HG03108 (cell line): Measurements from ENCODE around the gene DNER.

ENCODE experiments used
- ATAC-seq: cut with Tn5 transposase; IDR thresholded peaks from one replicate; pipeline ENCODE4 v1.9.1; 2021; ENCODE audit warnings: moderate library complexity; ENCODE audit not compliant: unreplicated experiment

DNER gene

DNA sequence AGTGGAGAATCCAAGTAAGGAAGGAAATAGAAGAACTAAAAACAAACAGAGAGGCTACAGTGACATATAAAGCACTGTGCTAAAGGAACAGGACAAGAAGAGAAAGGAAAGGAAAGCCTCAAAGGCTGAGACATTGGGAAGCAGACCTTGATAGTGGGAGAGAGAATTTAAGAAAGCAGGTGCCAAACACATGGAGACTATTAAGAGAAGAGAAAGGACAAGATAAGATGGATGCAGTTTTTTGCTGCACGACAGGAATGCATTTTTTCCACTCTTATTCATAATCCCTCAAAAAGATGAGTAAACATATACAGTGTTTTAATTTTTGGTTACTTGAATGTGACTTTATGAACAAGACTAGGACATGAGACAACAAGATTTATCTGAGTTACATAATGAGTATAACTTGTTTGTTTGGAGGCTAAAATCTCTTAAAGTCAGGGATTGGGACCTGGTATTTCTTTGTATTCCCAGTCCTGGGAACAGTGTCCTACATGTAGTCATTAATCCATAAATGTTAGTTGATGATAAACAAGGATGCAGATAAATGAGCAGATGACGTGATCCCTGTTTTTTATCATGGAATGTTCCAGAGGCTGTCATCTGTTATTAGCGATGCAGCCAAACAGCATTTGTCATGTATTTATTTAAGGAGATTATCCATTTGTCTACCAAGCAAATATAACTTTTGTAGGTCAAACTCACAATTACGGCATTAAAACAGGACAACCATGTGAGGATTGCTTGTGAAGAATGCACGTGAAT, 141.7 kb downstream of the DNER start:
- no peak for ATAC-seq

DNA sequence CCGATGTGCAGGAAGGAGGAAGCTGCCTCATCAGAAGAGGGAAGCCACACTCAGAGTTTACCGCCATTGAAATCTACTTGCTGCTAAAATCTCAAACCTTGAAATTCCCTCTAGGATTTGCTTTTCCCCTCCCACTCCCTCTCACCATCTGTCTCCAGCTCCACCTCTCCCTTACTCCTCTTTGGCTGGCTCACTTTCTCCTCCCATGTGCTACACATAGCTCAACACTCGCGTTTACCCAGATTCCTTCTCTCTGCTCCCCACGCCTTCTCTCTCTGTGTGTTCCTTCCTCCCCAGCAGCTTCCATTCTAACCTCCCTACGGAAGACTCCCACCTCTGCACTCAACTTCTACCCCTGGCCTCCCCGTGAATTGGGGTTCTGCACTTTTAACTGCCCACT, 143.1 kb downstream of the DNER start:
- ATAC-seq, result no peak

DNA sequence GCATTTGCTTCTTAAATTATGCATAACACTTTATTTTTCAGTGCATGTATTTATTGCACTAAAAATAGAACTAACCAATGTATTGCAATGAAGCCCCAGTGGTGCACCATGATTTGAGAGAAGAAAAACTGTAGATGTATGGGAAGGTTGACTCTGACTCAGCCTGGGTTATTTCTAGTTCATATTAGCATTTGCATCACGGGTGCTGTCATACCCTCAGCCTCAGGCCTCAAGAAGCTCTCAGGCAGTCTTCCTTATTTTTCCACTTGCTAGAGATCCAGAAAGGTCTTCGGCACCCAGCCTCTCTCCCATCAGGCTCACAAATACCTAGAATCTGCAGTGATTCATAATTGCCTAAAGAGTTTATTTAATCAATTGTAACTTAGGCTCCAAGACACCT, 148.0 kb downstream of the DNER start:
- ATAC-seq, result no peak

- no peak for ATAC-seq
Measured at GRCh38 chr2:229564300-229564907, 150.0 kb downstream of the DNER start.

GRCh38 chr2:229563388-229563787, 151.0 kb downstream of the DNER start:
- no peak for ATAC-seq

GRCh38 chr2:229562472-229563127, 151.8 kb downstream of the DNER start:
- no peak for ATAC-seq

GRCh38 chr2:229559986-229560385, 154.4 kb downstream of the DNER start:
- no peak for ATAC-seq

GRCh38 chr2:229553091-229553490, 161.3 kb downstream of the DNER start:
- ATAC-seq, result no peak

DNA sequence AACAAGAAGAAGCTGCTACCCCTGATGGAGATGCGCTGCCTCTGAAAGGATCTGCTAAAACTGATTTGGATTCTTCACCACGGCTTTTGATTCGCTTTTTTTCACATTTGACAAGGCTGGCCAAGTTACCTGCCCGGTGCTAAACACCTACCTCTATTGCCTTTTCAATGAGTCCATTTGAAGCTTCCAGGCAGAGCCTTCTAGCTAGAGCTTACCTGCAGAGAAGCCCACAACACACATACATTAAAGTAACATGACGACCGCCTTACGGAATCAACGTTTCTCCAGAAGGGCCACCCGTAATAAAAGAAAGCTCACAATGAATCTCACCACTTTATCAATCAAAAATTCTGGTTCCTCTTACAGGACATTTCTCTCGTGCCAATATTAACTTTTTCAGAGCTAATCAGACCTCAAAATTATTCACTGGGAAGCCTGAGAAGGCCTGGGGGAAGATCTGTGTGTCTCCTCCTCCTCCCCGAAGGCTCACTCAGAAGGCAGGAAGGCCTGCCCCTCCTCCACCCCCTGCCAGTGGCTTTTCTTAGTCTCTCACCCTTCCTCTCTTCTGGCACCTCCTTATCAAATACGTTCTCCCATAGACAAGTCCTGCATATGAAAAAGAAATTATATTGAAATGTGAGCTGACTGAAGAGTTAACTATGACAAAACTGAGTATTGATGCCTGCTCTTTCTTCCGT, 171.0 kb downstream of the DNER start:
- no peak for ATAC-seq

- no peak for ATAC-seq
Measured at GRCh38 chr2:229539628-229540027, 174.7 kb downstream of the DNER start.

DNA sequence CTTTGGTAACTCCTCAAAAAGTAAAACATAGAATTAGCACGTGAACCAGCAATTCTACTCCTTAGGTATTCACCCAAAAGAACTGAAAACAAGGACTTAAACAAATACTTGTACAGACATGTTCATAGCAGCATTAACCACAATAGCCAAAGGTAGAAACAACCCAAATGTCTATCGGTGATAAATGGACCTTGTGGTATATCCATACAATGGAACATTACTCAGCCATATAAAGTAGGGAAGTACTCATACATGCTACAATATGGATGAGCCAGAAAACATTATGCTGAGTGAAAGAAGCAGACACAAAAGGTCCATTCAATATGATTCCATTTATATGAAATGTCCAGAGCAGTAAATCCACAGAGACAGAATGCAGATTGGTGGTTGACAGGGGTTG, 182.8 kb downstream of the DNER start:
- ATAC-seq, result no peak

GRCh38 chr2:229530434-229530833, 183.9 kb downstream of the DNER start:
- ATAC-seq, result no peak

GRCh38 chr2:229528846-229529245, 185.5 kb downstream of the DNER start:
- no peak for ATAC-seq

DNA sequence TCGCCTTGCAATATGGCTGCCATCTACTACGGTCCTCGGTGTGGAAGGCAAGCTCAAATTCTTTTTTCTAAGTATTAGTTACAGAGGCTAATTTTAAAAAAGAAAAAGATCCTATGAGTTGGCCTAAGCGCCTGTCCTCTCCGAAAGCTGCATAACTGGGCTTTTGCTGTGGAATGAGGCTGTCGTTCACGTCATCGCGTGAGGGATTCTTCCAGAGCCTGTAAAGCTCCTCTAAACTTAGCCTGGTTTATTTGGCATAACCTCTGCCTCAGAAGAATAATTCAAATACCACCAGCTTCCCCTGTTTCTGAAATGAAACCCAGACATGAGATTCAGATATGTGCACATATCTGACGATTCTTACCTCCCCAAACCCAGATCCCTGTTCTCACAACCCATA, 187.4 kb downstream of the DNER start:
- ATAC-seq, result no peak

GRCh38 chr2:229524799-229525198, 189.6 kb downstream of the DNER start:
- ATAC-seq, result no peak

DNA sequence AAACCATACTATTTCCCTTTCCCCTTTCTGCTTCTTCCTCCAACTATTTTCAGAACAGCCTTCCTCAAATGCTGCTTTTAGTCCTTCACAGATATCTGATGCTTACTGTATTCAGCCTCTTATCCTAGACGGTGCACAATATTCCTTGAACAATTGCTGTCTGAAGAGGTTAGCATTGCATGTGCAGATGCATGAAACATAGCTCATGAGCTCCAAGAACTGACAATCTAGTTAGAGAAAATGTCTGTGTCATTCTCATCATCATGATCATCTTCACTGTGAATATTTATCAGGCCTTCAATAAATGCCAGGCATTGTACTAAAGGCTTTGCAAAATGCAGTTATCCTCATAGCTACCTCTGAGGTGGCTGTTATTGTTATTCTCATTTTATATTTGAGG, 190.7 kb downstream of the DNER start:
- ATAC-seq, result no peak

GRCh38 chr2:229521576-229521975, 192.8 kb downstream of the DNER start:
- ATAC-seq, result no peak

- ATAC-seq, result no peak
Measured at GRCh38 chr2:229520691-229521096, 193.7 kb downstream of the DNER start.

- ATAC-seq, result no peak
Measured at GRCh38 chr2:229519655-229520430, 194.5 kb downstream of the DNER start.

DNA sequence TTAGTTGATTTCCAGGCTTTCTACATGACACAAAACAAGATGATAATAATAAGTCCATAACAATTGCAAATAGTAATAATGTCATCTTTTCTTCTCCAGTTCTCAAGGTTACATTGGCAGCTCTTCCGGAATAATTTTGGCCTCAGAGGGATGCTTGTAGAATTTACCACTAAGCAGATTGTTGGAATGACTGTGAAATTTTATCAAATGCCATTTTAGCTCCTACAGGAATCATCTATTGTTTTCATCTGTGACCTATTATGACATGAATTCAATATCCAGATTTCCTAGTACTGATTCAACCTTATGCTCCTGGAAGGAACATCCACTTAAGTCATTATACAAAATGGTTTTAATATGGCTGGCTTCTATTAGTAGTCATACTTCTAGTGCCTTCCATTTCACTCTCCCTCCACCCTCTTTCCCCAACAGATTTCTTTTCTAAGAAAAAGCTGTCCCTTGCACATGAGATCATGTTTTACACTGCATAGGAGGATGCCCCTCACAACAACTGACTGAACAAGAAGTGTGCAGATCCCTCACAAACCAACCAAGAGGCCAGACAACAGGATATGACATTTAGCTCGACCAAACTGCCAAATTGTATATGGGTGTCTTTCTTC, 200.0 kb downstream of the DNER start:
- ATAC-seq, result no peak
